Right atrium auricular region (tissue), 2 donors: ENCODE data around the gene ABHD17B. TPM values are rescaled to one million over a fixed set of nuclear protein-coding genes. Genes with fewer than 3 reads are reported as not detected.

Source experiments
- DNase-seq: peaks from one replicate; pipeline ENCODE4 v3.0.0-alpha.2; 2019; ENCODE audit warnings: low spot score
- H3K27ac ChIP-seq, 2 donors: fragments of 200-600 bp; sonication (generic); 1 replicate in 1 of 2; 2 replicates in 1 of 2; pipeline ENCODE4 v1.5.1; 2016 to 2019
- H3K27me3 ChIP-seq, 2 donors: fragments of 200-600 bp; sonication (generic); one replicate each; pipeline versions ENCODE4 v1.5.1 to v1.6.0; 2017 to 2019
- H3K36me3 ChIP-seq: fragments of 200-600 bp; sonication (generic); one replicate; pipeline ENCODE4 v1.5.1; 2016
- H3K4me1 ChIP-seq, 2 donors: fragments of 200-600 bp; sonication (generic); one replicate each; pipeline versions ENCODE4 v1.5.1 to v1.6.0; 2017 to 2019
- H3K4me3 ChIP-seq, 2 donors: fragments of 200-600 bp; sonication (generic); 1 replicate in 1 of 2; 2 replicates in 1 of 2; pipeline ENCODE4 v1.5.1; 2017 to 2019; ENCODE audit warnings: mild to moderate bottlenecking in 1 of 2, moderate library complexity in 1 of 2
- H3K9me3 ChIP-seq, 2 donors: fragments of 200-600 bp; sonication (generic); one replicate each; pipeline ENCODE4 v1.5.1; 2019
- CTCF ChIP-seq, 2 donors: fragments of 200-600 bp; sonication (generic); IDR thresholded peaks; one replicate each; pipeline ENCODE4 v1.5.1; 2019; ENCODE audit warnings: antibody characterized with exemption in 2 of 2
- total RNA-seq, 2 donors: library from RNA; depleted of rRNA; stranded (reverse); fragments of >200 nt; gene quantifications; one replicate each; pipeline ENCODE4 v1.1.0, GENCODE V29; 2016

The ABHD17B gene
- total RNA-seq, 2 donors from 2014 or later = 13.0 to 14.1 TPM

GRCh38 chr9:71929791-71930440 lies 18.9 kb upstream of the ABHD17B start:
- no peaks in the 10 kb centered on the region for H3K9me3 ChIP-seq
- H3K27me3 ChIP-seq = no peaks in the 10 kb centered on the region
- no peaks in the 10 kb centered on the region for H3K4me1 ChIP-seq
- no peak for DNase-seq
- no peak overlapping the region for H3K27ac ChIP-seq
- H3K36me3 ChIP-seq = no peaks in the 10 kb centered on the region
- no peak for TF ChIP-seq CTCF (IDR thresholded peaks at IDR 0.05)
- H3K4me3 ChIP-seq = no peak overlapping the region

- DNase-seq = no peak
- no peaks in the 10 kb centered on the region for H3K36me3 ChIP-seq
- H3K27ac ChIP-seq = no peak overlapping the region
- H3K4me1 ChIP-seq = no peaks in the 10 kb centered on the region
- H3K9me3 ChIP-seq = no peaks in the 10 kb centered on the region
- no peaks in the 10 kb centered on the region for H3K27me3 ChIP-seq
- no peak for TF ChIP-seq CTCF (IDR thresholded peaks at IDR 0.05)
- H3K4me3 ChIP-seq = no peak overlapping the region
Measured at GRCh38 chr9:71929223-71929622, 18.2 kb upstream of the ABHD17B start.

DNA sequence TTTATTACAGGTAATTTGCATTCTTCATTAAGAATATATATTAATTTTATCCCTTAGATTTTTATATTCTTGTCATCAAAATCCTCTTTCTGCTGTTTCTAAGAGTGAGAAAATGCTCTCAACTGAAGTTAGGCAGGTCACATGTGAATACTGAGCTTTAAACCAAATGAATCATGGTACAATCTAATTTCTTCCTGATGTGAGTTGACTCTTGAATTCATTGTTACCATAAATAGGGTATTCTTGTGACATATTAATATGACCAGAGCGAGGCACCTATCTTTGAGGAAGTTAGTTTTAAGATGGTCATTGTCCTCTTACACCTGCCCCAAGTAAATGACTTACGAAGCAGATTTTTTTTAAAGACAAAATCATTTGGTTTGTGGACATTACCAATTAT lies 17.8 kb upstream of the ABHD17B start:
- H3K36me3 ChIP-seq = no peaks in the 10 kb centered on the region
- no peak for DNase-seq
- no peak overlapping the region for H3K4me3 ChIP-seq
- no peak for TF ChIP-seq CTCF (IDR thresholded peaks at IDR 0.05)
- H3K27me3 ChIP-seq = no peaks in the 10 kb centered on the region
- no peaks in the 10 kb centered on the region for H3K9me3 ChIP-seq
- no peaks in the 10 kb centered on the region for H3K4me1 ChIP-seq
- no peak overlapping the region for H3K27ac ChIP-seq

- TF ChIP-seq CTCF (IDR thresholded peaks at IDR 0.05) = no peak
- no peaks in the 10 kb centered on the region for H3K36me3 ChIP-seq
- no peak overlapping the region for H3K4me3 ChIP-seq
- no peaks in the 10 kb centered on the region for H3K9me3 ChIP-seq
- H3K27me3 ChIP-seq = no peaks in the 10 kb centered on the region
- H3K27ac ChIP-seq = no peak overlapping the region
- H3K4me1 ChIP-seq = no peaks in the 10 kb centered on the region
- no peak for DNase-seq
Measured at GRCh38 chr9:71928376-71928775, 17.4 kb upstream of the ABHD17B start.

DNA sequence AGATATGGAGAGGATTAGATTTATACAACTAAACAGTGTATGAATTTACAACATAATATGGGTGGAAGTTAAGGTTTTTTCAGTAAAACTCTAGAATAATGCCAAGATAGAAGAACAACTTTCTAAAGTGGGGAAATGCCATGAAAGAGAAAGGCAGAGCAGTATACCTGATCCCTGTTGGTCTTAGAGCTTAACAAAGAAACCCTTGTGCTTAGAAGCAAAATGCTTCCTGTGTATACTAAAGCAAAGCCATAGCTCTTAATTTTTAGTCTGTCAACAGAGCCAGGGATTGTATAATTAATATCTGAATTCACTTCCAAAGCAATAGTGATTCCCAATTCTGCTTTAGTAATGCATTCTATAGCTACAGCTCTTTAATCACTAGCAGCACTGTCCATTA lies 14.8 kb upstream of the ABHD17B start:
- Histone ChIP-seq H3K4me1 (no peaks in the 10 kb centered on the region), H3K27me3 (no peaks in the 10 kb centered on the region), H3K9me3 (no peaks in the 10 kb centered on the region), H3K27ac (no peak overlapping the region), H3K36me3 (no peaks in the 10 kb centered on the region), H3K4me3 (no peak overlapping the region)
- DNase-seq = no peak
- no peak for TF ChIP-seq CTCF (IDR thresholded peaks at IDR 0.05)

- no peaks in the 10 kb centered on the region for H3K27me3 ChIP-seq
- no peaks in the 10 kb centered on the region for H3K36me3 ChIP-seq
- H3K4me3 ChIP-seq = no peak overlapping the region
- no peaks in the 10 kb centered on the region for H3K9me3 ChIP-seq
- H3K4me1 ChIP-seq = no peaks in the 10 kb centered on the region
- no peak for TF ChIP-seq CTCF (IDR thresholded peaks at IDR 0.05)
- no peak for DNase-seq
- H3K27ac ChIP-seq = no peak overlapping the region
Measured at GRCh38 chr9:71924576-71924975, 13.6 kb upstream of the ABHD17B start.
